ENCODE results near the gene SHQ1.

- TF ChIP-seq, protein P1, sequence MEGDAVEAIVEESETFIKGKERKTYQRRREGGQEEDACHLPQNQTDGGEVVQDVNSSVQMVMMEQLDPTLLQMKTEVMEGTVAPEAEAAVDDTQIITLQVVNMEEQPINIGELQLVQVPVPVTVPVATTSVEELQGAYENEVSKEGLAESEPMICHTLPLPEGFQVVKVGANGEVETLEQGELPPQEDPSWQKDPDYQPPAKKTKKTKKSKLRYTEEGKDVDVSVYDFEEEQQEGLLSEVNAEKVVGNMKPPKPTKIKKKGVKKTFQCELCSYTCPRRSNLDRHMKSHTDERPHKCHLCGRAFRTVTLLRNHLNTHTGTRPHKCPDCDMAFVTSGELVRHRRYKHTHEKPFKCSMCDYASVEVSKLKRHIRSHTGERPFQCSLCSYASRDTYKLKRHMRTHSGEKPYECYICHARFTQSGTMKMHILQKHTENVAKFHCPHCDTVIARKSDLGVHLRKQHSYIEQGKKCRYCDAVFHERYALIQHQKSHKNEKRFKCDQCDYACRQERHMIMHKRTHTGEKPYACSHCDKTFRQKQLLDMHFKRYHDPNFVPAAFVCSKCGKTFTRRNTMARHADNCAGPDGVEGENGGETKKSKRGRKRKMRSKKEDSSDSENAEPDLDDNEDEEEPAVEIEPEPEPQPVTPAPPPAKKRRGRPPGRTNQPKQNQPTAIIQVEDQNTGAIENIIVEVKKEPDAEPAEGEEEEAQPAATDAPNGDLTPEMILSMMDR (IDR thresholded peaks at IDR 0.05; ENCODE audit: extremely low read depth in 1 of 2, insufficient read depth in 1 of 2, low read depth in 1 of 2, low read length in 2 of 2): no peak
- no peak for TF ChIP-seq JUN (IDR thresholded peaks at IDR 0.05; ENCODE audit: borderline replicate concordance, insufficient read depth, insufficient read length, low read depth)
- TF ChIP-seq MAX (IDR thresholded peaks at IDR 0.05; ENCODE audit: insufficient read depth, insufficient read length): no peak
- peak; percentile 26 for TF ChIP-seq EZH2 (IDR thresholded peaks at IDR 0.05; ENCODE audit: borderline replicate concordance, low read depth, low read length, severe bottlenecking)
- TF ChIP-seq POLR2AphosphoS5 (IDR thresholded peaks at IDR 0.05; ENCODE audit: insufficient read depth, low read depth, low read length): no peak
- TF ChIP-seq POLR2A (IDR thresholded peaks at IDR 0.05; ENCODE audit: low read depth, low read length): no peak
- TF ChIP-seq GATA2 (IDR thresholded peaks at IDR 0.05; ENCODE audit: insufficient read depth, insufficient read length, low read depth, low read length): no peak
- no peak for TF ChIP-seq FOS (IDR thresholded peaks at IDR 0.05; ENCODE audit: borderline replicate concordance, insufficient read depth, low read length)
- TF ChIP-seq MYC (IDR thresholded peaks at IDR 0.05; ENCODE audit: low read depth, low read length): no peak
Measured at GRCh38 chr3:72887343-72887704, 39.1 kb upstream of the SHQ1 start.

All from endothelial cell of umbilical vein (primary cell).